Myometrial cell (primary cell): ENCODE measurements around the gene TYW5. TPM values are rescaled to one million over a fixed set of nuclear protein-coding genes. Genes with fewer than 3 reads are reported as not detected.

Experiments used
- total RNA-seq: library from RNA; depleted of rRNA; stranded (reverse); fragments of >200 nt; gene quantifications from 2 replicates; pipeline ENCODE4 v1.2.3, GENCODE V29; 2015

Gene TYW5
- 3.2 and 3.5 TPM in 2 replicates for total RNA-seq

DNA sequence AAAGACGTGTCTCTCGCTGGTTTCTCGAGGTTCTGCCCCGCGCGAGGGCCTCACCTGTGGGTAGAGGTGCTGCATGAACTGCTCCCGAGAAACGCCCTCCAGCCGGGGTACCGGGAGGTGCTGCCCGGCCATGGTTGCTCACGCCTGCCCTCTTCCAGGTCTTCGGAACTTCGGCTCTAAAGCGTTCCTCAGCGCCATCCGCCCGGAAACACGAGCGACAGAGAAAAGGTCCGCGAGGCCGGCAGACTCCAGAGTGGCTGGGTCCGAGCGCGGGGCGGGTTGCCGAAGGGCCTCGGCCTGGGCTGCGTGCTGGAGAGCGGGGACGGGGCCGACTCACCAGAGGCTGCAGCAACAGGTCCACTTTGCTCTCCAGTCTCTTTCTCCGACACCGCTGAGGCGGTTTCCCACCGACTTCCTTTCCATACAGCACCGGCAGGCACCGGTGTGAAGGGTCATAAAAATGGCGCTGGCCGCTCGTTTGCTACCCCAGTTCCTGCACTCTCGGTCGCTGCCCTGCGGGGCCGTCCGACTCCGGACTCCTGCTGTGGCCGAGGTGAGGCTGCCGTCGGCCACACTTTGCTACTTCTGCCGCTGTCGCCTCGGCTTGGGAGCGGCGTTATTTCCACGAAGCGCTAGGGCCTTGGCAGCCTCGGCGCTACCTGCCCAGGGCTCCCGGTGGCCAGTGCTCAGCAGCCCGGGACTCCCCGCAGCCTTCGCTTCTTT, at the start of gene TYW5, which contains the start of gene MAIP1:
TYW5 (minus strand) TSS at position 153 of the 723 bp plus-strand sequence; CDS start at position 132, 21 bp downstream.
MAIP1 (plus strand) TSS at position 244 of the 723 bp plus-strand sequence; CDS start at position 461, 217 bp downstream.

DNA sequence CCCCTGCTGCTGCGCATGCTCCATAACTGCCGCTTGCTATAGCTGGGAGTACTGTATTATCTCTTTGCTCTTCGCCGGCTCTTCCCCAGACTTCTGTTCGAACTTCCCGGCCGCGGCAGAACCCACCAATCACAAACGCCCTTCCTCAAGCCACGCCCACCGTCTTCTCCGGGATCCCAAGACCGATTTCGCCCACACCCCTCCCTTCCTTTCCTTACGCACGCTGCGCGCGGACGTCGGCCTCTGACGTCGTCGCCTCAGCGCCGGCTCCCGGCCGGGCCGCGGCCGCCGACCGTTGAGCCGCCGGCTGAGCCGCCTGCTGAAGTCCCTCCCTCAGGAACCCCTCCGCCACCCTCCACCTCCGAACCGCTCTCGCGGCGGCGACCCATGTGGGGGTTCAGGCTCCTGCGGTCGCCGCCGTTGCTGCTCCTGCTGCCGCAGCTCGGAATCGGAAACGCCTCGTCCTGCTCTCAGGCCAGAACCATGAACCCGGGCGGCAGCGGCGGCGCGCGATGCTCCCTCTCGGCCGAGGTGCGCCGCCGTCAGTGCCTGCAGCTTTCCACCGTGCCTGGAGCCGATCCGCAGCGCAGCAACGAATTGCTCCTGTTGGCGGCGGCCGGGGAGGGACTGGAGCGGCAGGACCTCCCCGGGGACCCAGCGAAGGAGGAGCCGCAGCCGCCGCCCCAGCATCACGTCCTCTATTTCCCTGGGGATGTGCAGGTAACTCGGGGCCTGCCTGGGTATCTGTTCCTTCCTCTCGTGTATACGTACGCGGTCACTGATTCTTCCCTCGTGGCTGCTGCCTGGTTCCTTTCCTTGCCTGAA, 44.0 kb downstream of the TYW5 start, which contains the start of gene C2orf69:
C2orf69 (plus strand) TSS at position 242 of the 825 bp plus-strand sequence; CDS start at position 388, 146 bp downstream.

Other genes starting within 250 kb of the TYW5 start
- gene FTCDNL1, start 104.3 kb downstream of the TYW5 start, total RNA-seq = 0.18 and 0.58 TPM in 2 replicates
- 11.2 and 12.7 TPM in 2 replicates for gene C2orf69, start 44.2 kb downstream of the TYW5 start, total RNA-seq
- gene MAIP1, start 91 bp upstream of the TYW5 start, total RNA-seq = 32.3 and 42.0 TPM in 2 replicates